Uterus (tissue), 2 donors: ENCODE data around the gene LRRC2.

Experiments used
- POLR2A ChIP-seq, 2 donors: fragments of 450-650 bp; IDR thresholded peaks; one replicate each; pipeline ENCODE4 v1.6.1; 2016; ENCODE audit warnings: antibody characterized with exemption in 2 of 2, mild to moderate bottlenecking in 1 of 2, moderate library complexity in 1 of 2
- TF ChIP-seq, protein P1 (sequence below), 4 experiments: fragments of 200-600 bp in 2 of 4; fragments of 450-650 bp in 2 of 4; sonication (generic) in 2 of 4; IDR thresholded peaks; one replicate each; pipeline ENCODE4 v1.5.1; 2016 to 2019; ENCODE audit warnings: antibody characterized with exemption in 4 of 4, mild to moderate bottlenecking in 2 of 4, moderate library complexity in 1 of 4

- TF ChIP-seq POLR2A (IDR thresholded peaks at IDR 0.05), result no peak
- TF ChIP-seq, protein P1, sequence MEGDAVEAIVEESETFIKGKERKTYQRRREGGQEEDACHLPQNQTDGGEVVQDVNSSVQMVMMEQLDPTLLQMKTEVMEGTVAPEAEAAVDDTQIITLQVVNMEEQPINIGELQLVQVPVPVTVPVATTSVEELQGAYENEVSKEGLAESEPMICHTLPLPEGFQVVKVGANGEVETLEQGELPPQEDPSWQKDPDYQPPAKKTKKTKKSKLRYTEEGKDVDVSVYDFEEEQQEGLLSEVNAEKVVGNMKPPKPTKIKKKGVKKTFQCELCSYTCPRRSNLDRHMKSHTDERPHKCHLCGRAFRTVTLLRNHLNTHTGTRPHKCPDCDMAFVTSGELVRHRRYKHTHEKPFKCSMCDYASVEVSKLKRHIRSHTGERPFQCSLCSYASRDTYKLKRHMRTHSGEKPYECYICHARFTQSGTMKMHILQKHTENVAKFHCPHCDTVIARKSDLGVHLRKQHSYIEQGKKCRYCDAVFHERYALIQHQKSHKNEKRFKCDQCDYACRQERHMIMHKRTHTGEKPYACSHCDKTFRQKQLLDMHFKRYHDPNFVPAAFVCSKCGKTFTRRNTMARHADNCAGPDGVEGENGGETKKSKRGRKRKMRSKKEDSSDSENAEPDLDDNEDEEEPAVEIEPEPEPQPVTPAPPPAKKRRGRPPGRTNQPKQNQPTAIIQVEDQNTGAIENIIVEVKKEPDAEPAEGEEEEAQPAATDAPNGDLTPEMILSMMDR (IDR thresholded peaks at IDR 0.05), result no peak
Measured at GRCh38 chr3:46466871-46467403, 99.2 kb downstream of the LRRC2 start.
